K562 (cell line): ENCODE results near the gene VAC14. TPM values are rescaled to one million over a fixed set of nuclear protein-coding genes. Genes with fewer than 3 reads are reported as not detected.

ENCODE experiments used
- ARNT ChIP-seq, 2 experiments: fragments of 450-650 bp; IDR thresholded peaks; 2 replicates each; pipeline ENCODE4 v1.6.1; 2016; ENCODE audit warnings: mild to moderate bottlenecking in 1 of 2
- ATF1 ChIP-seq, 2 experiments: fragments of 450-650 bp in 1 of 2; IDR thresholded peaks; 2 replicates each; pipeline ENCODE4 v1.6.1; 2016; ENCODE audit warnings: missing compliant biosample characterization in 1 of 2, missing genetic modification characterization in 1 of 2
- GATAD2B ChIP-seq: fragments of 450-650 bp; IDR thresholded peaks from 2 replicates; pipeline ENCODE4 v1.6.1; 2017; ENCODE audit warnings: mild to moderate bottlenecking, borderline replicate concordance
- JUND ChIP-seq, 2 experiments: IDR thresholded peaks; 2 replicates in 1 of 2; 3 replicates in 1 of 2; pipeline ENCODE4 v1.6.1; 2011; ENCODE audit warnings: borderline replicate concordance in 2 of 2, low read depth in 2 of 2, low read length in 2 of 2, improper control_type of control experiment in 1 of 2, missing biosample characterization in 1 of 2, missing genetic modification characterization in 1 of 2, missing genetic modification reagents in 1 of 2
- LEF1 ChIP-seq: fragments of 450-650 bp; IDR thresholded peaks from 2 replicates; pipeline ENCODE4 v1.6.1; 2016; ENCODE audit warnings: mild to moderate bottlenecking
- MEF2A ChIP-seq: IDR thresholded peaks from 2 replicates; pipeline ENCODE4 v1.6.1; 2011; ENCODE audit warnings: low read depth, mild to moderate bottlenecking, low read length, moderate library complexity; ENCODE audit not compliant: control insufficient read depth
- PCBP2 ChIP-seq: fragments of 200-400 bp; formaldehyde crosslinking; IDR thresholded peaks from 2 replicates; pipeline ENCODE4 v1.6.1; 2018; ENCODE audit warnings: low read length, low read depth, mild to moderate bottlenecking, moderate library complexity; ENCODE audit not compliant: poor library complexity, severe bottlenecking
- RBFOX2 ChIP-seq: fragments of 200-400 bp; formaldehyde crosslinking; IDR thresholded peaks from 2 replicates; pipeline ENCODE4 v1.6.1; 2017; ENCODE audit warnings: low read depth, mild to moderate bottlenecking, low read length, moderate library complexity
- RNF2 ChIP-seq: sonication (generic); IDR thresholded peaks from 2 replicates; pipeline ENCODE4 v1.6.1; 2016
- SPI1 ChIP-seq: IDR thresholded peaks from 2 replicates; pipeline ENCODE4 v1.6.1; 2011; ENCODE audit warnings: low read depth, low read length, control low read depth, borderline replicate concordance
- STAT5A ChIP-seq: IDR thresholded peaks from 2 replicates; pipeline ENCODE4 v1.6.1; 2012; ENCODE audit warnings: low read length, inconsistent platforms, borderline replicate concordance
- TBP ChIP-seq: optimal IDR thresholded peaks from 2 replicates; pipeline ENCODE3; 2011; ENCODE audit warnings: low read depth, low read length, improper control_type of control experiment
- USF1 ChIP-seq: sonication (generic); formaldehyde crosslinking; IDR thresholded peaks from 2 replicates; pipeline ENCODE4 v1.9.0; 2022; ENCODE audit warnings: mild to moderate bottlenecking, missing genetic modification reagents
- ZKSCAN1 ChIP-seq: fragments of 150-350 bp; IDR thresholded peaks from 2 replicates; pipeline ENCODE4 v1.6.1; 2016; ENCODE audit warnings: low read depth, low read length
- ZNF592 ChIP-seq: fragments of 450-650 bp; IDR thresholded peaks from 2 replicates; pipeline ENCODE4 v1.6.1; 2017; ENCODE audit warnings: antibody characterized with exemption, mild to moderate bottlenecking
- polyA plus RNA-seq, 8 experiments: library from polyadenylated mRNA; depleted of rRNA in 4 of 8; stranded (reverse) in 5 of 8; unstranded in 3 of 8; fragments of >200 nt; fragmentation: Nextera tagmentation in 2 of 8; fragmentation: Illumina TruSeq in 1 of 8; extraction: Ambion mirVana in 2 of 8; extraction: Trizol in 1 of 8; gene quantifications; 2 replicates each; pipeline versions ENCODE4 v1.2.1 to v1.2.3, GENCODE V29; 2011 to 2014; ENCODE audit warnings: inconsistent platforms in 1 of 8, missing spikeins in 1 of 8
- total RNA-seq, 7 experiments: library from RNA; depleted of rRNA in 6 of 7; stranded (reverse); fragments of >200 nt in 6 of 7; fragmentation: Illumina TruSeq in 2 of 7; extraction: Trizol in 2 of 7; gene quantifications; 2 replicates each; pipeline versions ENCODE4 v1.2.1 to v1.2.3, GENCODE V29; 2011 to 2021; ENCODE audit warnings: low replicate concordance in 1 of 7

Gene VAC14
- total and polyA plus RNA-seq, 9 of the 15 experiments (the other 6 are each of a cell fraction or from before 2014, with no cell fraction given) = 1.3 to 41.6 (median 26.6) TPM

GRCh38 chr16:70695331-70696070, 105.5 kb downstream of the VAC14 start (continued):
- TF ChIP-seq MEF2A = peak; percentile 30; the same call in 1 of the 2 replicates
- TF ChIP-seq SPI1 = no peak; the same call in 1 of the 2 replicates
- TF ChIP-seq ZNF592 = peak; percentile 95
- peak; percentile 75; the same call in 1 of the 2 replicates for TF ChIP-seq STAT5A
- TF ChIP-seq ZKSCAN1 = peak; percentile 73; the same call in 1 of the 2 replicates
- peak; percentile 54 for TF ChIP-seq RBFOX2
- no peak for TF ChIP-seq ATF1 (CRISPR knock-in tag; IDR thresholded peaks at IDR 0.05)
- peak; percentile 34; the same call in 1 of the 2 replicates for TF ChIP-seq ATF1 (tag; IDR thresholded peaks at IDR 0.05)
- peak; percentile 87 for TF ChIP-seq RNF2
- TF ChIP-seq USF1 = peak; percentile 29; the same call in 1 of the 2 replicates
- TF ChIP-seq GATAD2B = 0 out of 2 replicates have a peak, but pooled peaks have one; percentile 49
- peak; percentile 38 for TF ChIP-seq TBP
- 0 out of 4 replicates have a peak, but pooled peaks of 1 of the 2 experiments have one; percentile 32 for TF ChIP-seq ARNT (IDR thresholded peaks at IDR 0.05)
- peak; percentile 51; the same call in 1 of the 2 replicates for TF ChIP-seq JUND (IDR thresholded peaks at IDR 0.05; ENCODE audit: borderline replicate concordance, low read depth, low read length)
- peak; percentile 27; the same call in 1 of the 3 replicates for TF ChIP-seq JUND (tag; IDR thresholded peaks at IDR 0.05; ENCODE audit: borderline replicate concordance, low read depth, low read length)
- peak; percentile 90 for TF ChIP-seq LEF1
- no peak for TF ChIP-seq PCBP2
